GM12801 (cell line): ENCODE data around the gene GDA.

ENCODE experiments used
- TF ChIP-seq, protein P1 (sequence below): IDR thresholded peaks from one replicate; pipeline ENCODE4 v1.5.1; 2011; ENCODE audit warnings: control low read depth; ENCODE audit not compliant: insufficient read length; ENCODE audit errors: extremely low read depth

The GDA gene

GRCh38 chr9:72188232-72188631, 39.0 kb downstream of the GDA start:
- TF ChIP-seq, protein P1, sequence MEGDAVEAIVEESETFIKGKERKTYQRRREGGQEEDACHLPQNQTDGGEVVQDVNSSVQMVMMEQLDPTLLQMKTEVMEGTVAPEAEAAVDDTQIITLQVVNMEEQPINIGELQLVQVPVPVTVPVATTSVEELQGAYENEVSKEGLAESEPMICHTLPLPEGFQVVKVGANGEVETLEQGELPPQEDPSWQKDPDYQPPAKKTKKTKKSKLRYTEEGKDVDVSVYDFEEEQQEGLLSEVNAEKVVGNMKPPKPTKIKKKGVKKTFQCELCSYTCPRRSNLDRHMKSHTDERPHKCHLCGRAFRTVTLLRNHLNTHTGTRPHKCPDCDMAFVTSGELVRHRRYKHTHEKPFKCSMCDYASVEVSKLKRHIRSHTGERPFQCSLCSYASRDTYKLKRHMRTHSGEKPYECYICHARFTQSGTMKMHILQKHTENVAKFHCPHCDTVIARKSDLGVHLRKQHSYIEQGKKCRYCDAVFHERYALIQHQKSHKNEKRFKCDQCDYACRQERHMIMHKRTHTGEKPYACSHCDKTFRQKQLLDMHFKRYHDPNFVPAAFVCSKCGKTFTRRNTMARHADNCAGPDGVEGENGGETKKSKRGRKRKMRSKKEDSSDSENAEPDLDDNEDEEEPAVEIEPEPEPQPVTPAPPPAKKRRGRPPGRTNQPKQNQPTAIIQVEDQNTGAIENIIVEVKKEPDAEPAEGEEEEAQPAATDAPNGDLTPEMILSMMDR: no peak

GRCh38 chr9:72193478-72193881, 44.2 kb downstream of the GDA start:
- TF ChIP-seq, protein P1: no peak

DNA sequence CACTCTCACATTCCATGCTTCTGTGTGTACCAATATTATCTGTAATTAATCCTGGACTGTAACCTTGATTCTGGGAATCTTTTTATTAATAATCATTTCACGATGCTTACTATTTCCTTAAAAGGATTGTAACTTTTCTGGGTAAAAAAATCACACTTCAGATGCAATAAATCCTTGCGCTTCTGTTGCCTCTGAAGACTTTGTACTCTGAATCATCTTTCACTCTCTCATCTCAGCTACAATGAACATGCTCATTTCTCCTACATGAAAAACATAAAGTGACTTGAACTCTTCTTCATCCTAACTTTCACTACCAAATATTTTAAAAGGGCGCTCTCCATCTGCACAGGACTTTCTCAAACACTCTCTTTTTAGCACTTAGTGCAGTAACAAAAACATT, 50.0 kb downstream of the GDA start:
- TF ChIP-seq, protein P1: no peak

DNA sequence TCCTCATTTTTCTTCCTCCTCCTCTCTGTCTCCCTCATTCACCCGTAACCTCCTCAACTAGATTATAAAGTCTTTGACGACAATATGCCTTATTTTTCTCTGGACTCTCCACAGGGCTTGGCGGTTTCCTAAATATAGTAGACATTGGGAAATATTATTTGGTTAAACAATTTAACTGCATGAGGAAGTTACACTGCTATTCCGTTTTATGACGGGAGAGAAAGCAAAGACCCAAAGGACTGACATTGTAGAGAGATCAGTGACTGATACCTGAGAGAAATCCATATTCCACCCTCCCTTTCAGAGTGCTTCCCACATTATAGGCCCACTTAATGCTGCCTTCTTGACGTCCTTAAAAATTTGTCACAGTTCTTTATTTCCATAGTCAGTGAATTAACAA, 51.2 kb downstream of the GDA start:
- TF ChIP-seq, protein P1: no peak

DNA sequence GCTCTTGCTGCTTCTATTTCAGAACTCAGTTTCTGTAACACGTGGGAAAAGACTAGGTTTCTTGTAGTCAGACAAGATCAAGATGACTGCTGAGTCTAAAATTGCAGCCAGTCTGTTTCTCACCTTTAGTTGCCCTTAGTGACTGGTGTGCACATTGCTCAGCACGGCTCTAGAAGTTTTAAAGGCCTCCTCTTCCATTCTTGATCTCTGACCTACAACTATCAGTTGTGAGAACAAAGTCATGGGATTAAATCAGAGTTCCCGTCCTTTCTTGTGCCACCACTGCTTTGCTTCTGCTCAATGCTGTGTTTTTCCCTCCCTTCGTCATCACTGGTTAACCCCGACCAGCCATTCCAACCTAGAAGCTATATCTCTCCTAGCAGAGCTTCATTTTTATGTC, 52.8 kb downstream of the GDA start:
- TF ChIP-seq, protein P1: no peak

DNA sequence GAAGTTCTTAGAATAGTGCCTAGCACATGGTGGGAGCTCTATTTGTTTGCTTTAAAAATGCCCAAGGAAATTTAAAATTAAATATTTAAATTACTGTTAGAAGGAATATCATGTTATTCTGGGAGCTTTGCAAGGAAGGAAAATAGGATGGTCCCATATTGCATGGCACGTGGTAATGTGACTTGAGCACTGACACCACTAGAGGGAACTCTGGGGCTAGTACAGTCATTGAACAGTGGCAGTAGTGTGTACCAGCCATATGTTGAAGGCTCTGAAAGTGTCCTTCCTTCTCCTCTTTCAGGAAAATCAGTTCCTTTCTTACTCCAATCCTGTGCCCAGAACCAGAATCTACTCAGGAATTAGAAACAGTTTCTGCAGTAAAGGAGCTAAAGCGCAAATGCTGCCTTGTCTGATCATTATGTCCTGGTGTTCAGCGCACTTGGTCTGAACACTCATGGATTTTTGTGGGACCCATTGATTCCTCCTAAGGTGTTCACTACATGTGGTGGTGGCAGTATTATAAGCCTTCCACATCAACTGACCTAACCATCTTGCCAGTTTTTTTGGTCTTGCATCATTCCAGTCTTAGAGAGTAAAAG, 54.1 kb downstream of the GDA start:
- TF ChIP-seq, protein P1: peak; percentile 0

GRCh38 chr9:72204062-72204461, 54.8 kb downstream of the GDA start:
- TF ChIP-seq, protein P1: no peak

GRCh38 chr9:72205513-72205912, 56.3 kb downstream of the GDA start:
- TF ChIP-seq, protein P1: no peak
